GM18951 (cell line): Measurements from ENCODE around the gene TXNIP.
A peak's percentile ranks its signal among the peaks of the same experiment; 100 is the strongest.

Experiments
- POLR2A ChIP-seq: IDR thresholded peaks from 4 replicates; pipeline ENCODE4 v1.6.1; 2011; ENCODE audit warnings: mild to moderate bottlenecking; ENCODE audit not compliant: insufficient read length, insufficient read depth; ENCODE audit errors: extremely low read depth
- in situ Hi-C: fragments of 300-500 bp; cut with MboI; formaldehyde crosslinking; loops from one replicate; pipeline ENCODE4 v1.12.0; 2022; ENCODE audit warnings: low sequenced_read_pairs, mixed read lengths, inconsistent platforms; ENCODE audit not compliant: unreplicated experiment

TXNIP gene

GRCh38 chr1:145999321-146000024 lies 3.1 kb upstream of the TXNIP start:
- in situ Hi-C loops = no loop called here

GRCh38 chr1:145997718-145998023 lies 1.3 kb upstream of the TXNIP start:
- in situ Hi-C loops = no loop called here
- no peak for TF ChIP-seq POLR2A

More at GRCh38 chr1:145999321-146000024, 3.1 kb upstream of the TXNIP start:
- TF ChIP-seq POLR2A = no peak

- TF ChIP-seq POLR2A = peak; percentile 41
- in situ Hi-C loops = no loop called here
Measured at GRCh38 chr1:145997016-145997717, 788 bp upstream of the TXNIP start.

GRCh38 chr1:145995964-145996432 lies 381 bp downstream of the TXNIP start:
- TF ChIP-seq POLR2A = no peak
- in situ Hi-C loops = no loop called here

GRCh38 chr1:145995148-145995881 lies 1.1 kb downstream of the TXNIP start:
- no peak for TF ChIP-seq POLR2A
- in situ Hi-C loops = no loop called here

- peak; percentile 28 for TF ChIP-seq POLR2A
- in situ Hi-C loops = no loop called here
Measured at GRCh38 chr1:145994391-145995120, 1.8 kb downstream of the TXNIP start.

GRCh38 chr1:145993618-145994390 lies 2.6 kb downstream of the TXNIP start:
- in situ Hi-C loops = no loop called here
- TF ChIP-seq POLR2A = no peak

- TF ChIP-seq POLR2A = no peak
- in situ Hi-C loops = no loop called here
Measured at GRCh38 chr1:145992958-145993617, 3.3 kb downstream of the TXNIP start.

GRCh38 chr1:145992502-145992936 lies 3.9 kb downstream of the TXNIP start:
- TF ChIP-seq POLR2A = no peak
- in situ Hi-C loops = no loop called here

- TF ChIP-seq POLR2A = peak; percentile 32
- in situ Hi-C loops = no loop called here
Measured at GRCh38 chr1:145991735-145992412, 4.5 kb downstream of the TXNIP start.

GRCh38 chr1:145990249-145990855 lies 6.0 kb downstream of the TXNIP start:
- TF ChIP-seq POLR2A = no peak
- in situ Hi-C loops = no loop called here
